Measurements from ENCODE around the gene PITPNM3. TPM values are rescaled to one million over a fixed set of nuclear protein-coding genes. Genes with fewer than 3 reads are reported as not detected.
A peak's percentile ranks its signal among the peaks of the same experiment; 100 is the strongest.

Gene PITPNM3
- total and polyA plus RNA-seq, 2 of the 8 experiments (the other 6 are each of a cell fraction or from before 2014, with no cell fraction given) = 1.7 to 3.1 TPM

DNA sequence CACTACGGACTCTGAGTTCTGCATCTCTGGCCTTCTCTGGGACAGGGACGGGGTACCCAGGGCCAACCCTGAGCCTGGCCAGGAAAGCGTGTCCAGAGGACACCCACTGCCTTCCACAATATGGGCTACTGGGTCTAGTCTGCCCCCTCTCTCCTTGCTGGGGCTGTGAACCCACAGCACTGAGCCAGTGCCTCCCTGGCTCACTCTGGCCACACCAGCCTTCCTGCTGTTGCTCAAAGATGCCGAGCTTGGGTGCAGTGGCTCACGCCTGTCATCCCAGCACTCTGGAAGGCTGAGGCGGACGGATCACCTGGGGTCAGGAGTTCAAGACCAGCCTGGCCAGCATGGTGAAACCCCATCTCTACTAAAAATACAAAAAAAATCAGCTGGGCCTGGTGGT is 24.8 kb downstream of the PITPNM3 start:
- H4K5ac ChIP-seq (ENCODE audit: insufficient read length, low read depth, low read length) = no peak overlapping the region
- no peaks in the 10 kb centered on the region for H3K79me1 ChIP-seq (ENCODE audit: low read depth, low read length)
- no peak overlapping the region for H2AFZ ChIP-seq (ENCODE audit: low read length)
- H3K27ac ChIP-seq (ENCODE audit: low read depth, low read length) = no peak overlapping the region
- peak overlapping the region; percentile 89 for H2BK15ac ChIP-seq (ENCODE audit: low read length)
- no peaks in the 10 kb centered on the region for H3K79me2 ChIP-seq (ENCODE audit: control insufficient read depth in 1 of 2, insufficient read depth in 2 of 2, low read length in 2 of 2)
- no peak overlapping the region for H3K9ac ChIP-seq (replicated peaks in 1 of 4; ENCODE audit: extremely low read depth in 1 of 4, low read depth in 3 of 4, low read length in 3 of 4)
- no peak overlapping the region for H3K4ac ChIP-seq (replicated peaks; ENCODE audit: insufficient read length, low read depth, low read length)
- DNase-seq (ENCODE audit: low read depth in 1 of 2, low spot score in 2 of 2) (no peak), FAIRE-seq (no peak)
- H3K18ac ChIP-seq (ENCODE audit: extremely low read depth, low read length) = no peak overlapping the region
- H2BK5ac ChIP-seq (ENCODE audit: low read depth, low read length) = peak overlapping the region; percentile 35; the same call in 1 of the 2 replicates
- no peak overlapping the region for H3K4me2 ChIP-seq (ENCODE audit: insufficient read depth in 1 of 2, low read depth in 2 of 2, low read length in 2 of 2)
- TF ChIP-seq KDM4A (IDR thresholded peaks at IDR 0.05; ENCODE audit: low read depth, low read length, severe bottlenecking) (no peak), CBX5 (IDR thresholded peaks at IDR 0.05; ENCODE audit: low read depth, low read length) (no peak), GTF2F1 (IDR thresholded peaks at IDR 0.05; ENCODE audit: borderline replicate concordance, low read depth, low read length) (no peak), HDAC6 (IDR thresholded peaks at IDR 0.05; ENCODE audit: low read depth, low read length) (no peak), TEAD4 (IDR thresholded peaks at IDR 0.05; ENCODE audit: low read depth, low read length) (no peak)
- H3K4me3 ChIP-seq (ENCODE audit: extremely low read depth in 1 of 4, insufficient read depth in 2 of 4, low read depth in 3 of 4, low read length in 4 of 4) = no peak overlapping the region
- WGBS, 2 experiments (ENCODE audit: extremely low coverage in 1 of 2, insufficient coverage in 1 of 2, insufficient read length in 1 of 2, insufficient replicate concordance in 2 of 2, low coverage in 1 of 2, low lambda C conversion rate in 2 of 2, missing lambda C conversion rate in 1 of 2) = 89% methylated on average over 7 of the region's 7 CpGs; no CpG with 5 or more reads in 1 of the 2 experiments
- no peak overlapping the region for H3K56ac ChIP-seq (replicated peaks; ENCODE audit: insufficient read length, low read depth, low read length)
- no peak overlapping the region for H3K23ac ChIP-seq (ENCODE audit: insufficient read length)
- H4K91ac ChIP-seq (replicated peaks; ENCODE audit: insufficient read length, low read length) = no peak overlapping the region
- no peaks in the 10 kb centered on the region for H3K23me2 ChIP-seq (ENCODE audit: low read depth, low read length)
- H3K27me3 ChIP-seq (replicated peaks in 1 of 4; ENCODE audit: control insufficient read depth in 3 of 4, extremely low read depth in 1 of 4, insufficient read depth in 3 of 4, low read length in 3 of 4) = no peaks in the 10 kb centered on the region
- ChIA-PET POLR2A (ENCODE audit: partially characterized antibody) (interaction anchor here (1.4 to 1.5 kb wide), 2 partner anchors 8 to 16 kb away, joined by 3 read pairs; no protein-coding TSS in a partner anchor), CTCF (ENCODE audit: partially characterized antibody) (interaction anchor here (1.6 to 6.2 kb wide), 3 partner anchors 16 to 59 kb away, joined by 4 to 36 read pairs (median 6); no protein-coding TSS in a partner anchor)
- no peaks in the 10 kb centered on the region for H4K20me1 ChIP-seq (replicated peaks in 1 of 2; ENCODE audit: control insufficient read depth in 1 of 2, insufficient read depth in 2 of 2, low read length in 2 of 2)
- H2BK12ac ChIP-seq (ENCODE audit: low read depth, low read length) = 0 out of 2 replicates have a peak overlapping the region, but pooled peaks have one; percentile 80
- no peak overlapping the region for H2BK120ac ChIP-seq (replicated peaks; ENCODE audit: low read depth, low read length)
- H2BK20ac ChIP-seq (ENCODE audit: low read length) = no peak overlapping the region
- H3K36me3 ChIP-seq (ENCODE audit: control insufficient read depth in 2 of 4, insufficient read depth in 4 of 4, low read length in 3 of 4) = no peaks in the 10 kb centered on the region
- H3K4me1 ChIP-seq (replicated peaks in 1 of 4; ENCODE audit: control insufficient read depth in 3 of 4, insufficient read depth in 4 of 4, low read length in 3 of 4) = peaks cover 0 to 10% (median 3%) of the 10 kb centered on the region in 4 experiments; a peak in 6 of 7 replicates
- H3K14ac ChIP-seq (ENCODE audit: insufficient read length) = no peak overlapping the region
- H3K9me3 ChIP-seq (ENCODE audit: insufficient read depth in 2 of 2, low read depth in 1 of 2, low read length in 1 of 2) = no peaks in the 10 kb centered on the region
- no peak overlapping the region for H2AK5ac ChIP-seq (ENCODE audit: low read depth, low read length)
- H4K8ac ChIP-seq (ENCODE audit: extremely low read depth, insufficient read depth, low read length) = no peak overlapping the region
